A549 (cell line): ENCODE results near the gene POLD4.
"Not testable (repeated sequence)": the region's sequence is repeated elsewhere in the genome, so short reads cannot be mapped to it uniquely, and the experiment has no call there.

Source experiments
- BHLHE40 ChIP-seq: IDR thresholded peaks from 2 replicates; pipeline ENCODE4 v1.6.1; 2012; ENCODE audit warnings: low read depth, low read length, inconsistent platforms
- CTCF ChIP-seq: fragments of >200 bp; sonication (Bioruptor Twin); formaldehyde crosslinking; IDR thresholded peaks from 3 replicates; pipeline ENCODE4 v1.5.1; 2016
- JUN ChIP-seq, 2 experiments: fragments of >200 bp; sonication (Bioruptor Twin); formaldehyde crosslinking; IDR thresholded peaks; 2 replicates in 1 of 2; 3 replicates in 1 of 2; pipeline ENCODE4 v1.6.1; 2016 to 2017
- NFE2L2 ChIP-seq: fragments of 150-350 bp; conservative IDR thresholded peaks from 2 replicates; pipeline ENCODE4 v1.6.1; 2014; ENCODE audit warnings: low read length
- RARB ChIP-seq: fragments of 250-450 bp; sonication (Bioruptor Pico); IDR thresholded peaks from 2 replicates; pipeline ENCODE4 v1.8.0; 2021; ENCODE audit warnings: mild to moderate bottlenecking, moderate library complexity
- RFX5 ChIP-seq: fragments of 450-650 bp; IDR thresholded peaks from 2 replicates; pipeline ENCODE4 v1.7.1; 2014; ENCODE audit warnings: antibody characterized with exemption, mild to moderate bottlenecking, moderate library complexity

- not testable (repeated sequence) for TF ChIP-seq JUN (IDR thresholded peaks at IDR 0.05); BHLHE40; RFX5; RARB (CRISPR knock-in tag); NFE2L2; CTCF
Measured at GRCh38 chr11:67403085-67403484, 49.7 kb upstream of the POLD4 start.
